ENCODE results near the gene MTERF2. TPM values are rescaled to one million over a fixed set of nuclear protein-coding genes. Genes with fewer than 3 reads are reported as not detected.

The MTERF2 gene
- total RNA-seq, 4 donors from 2014 or later, result 17.5 to 26.3 (median 19.4) TPM

DNA sequence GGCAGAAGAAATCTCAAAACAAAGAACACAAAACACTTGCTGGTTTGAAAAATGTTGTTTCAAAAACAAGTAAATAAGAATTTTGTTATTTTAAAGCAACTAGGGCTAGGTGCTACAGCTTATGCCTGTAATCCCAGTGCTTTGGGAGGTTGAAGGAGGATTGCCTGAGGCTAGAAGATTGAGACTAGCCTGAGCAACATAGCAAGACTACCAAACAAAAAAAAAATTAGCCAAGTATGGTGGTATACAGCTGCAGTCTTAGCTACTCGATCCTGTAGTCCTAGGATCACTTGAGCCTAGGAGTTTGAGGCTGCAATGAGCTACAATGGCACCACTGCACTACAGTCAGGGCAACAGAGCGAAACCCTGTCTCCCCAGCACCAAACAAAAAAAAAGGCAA is 32.6 kb upstream of the MTERF2 start:
- TF ChIP-seq POLR2A (IDR thresholded peaks at IDR 0.05) (no peak), EP300 (IDR thresholded peaks at IDR 0.05) (no peak)
- TF ChIP-seq, protein P1, sequence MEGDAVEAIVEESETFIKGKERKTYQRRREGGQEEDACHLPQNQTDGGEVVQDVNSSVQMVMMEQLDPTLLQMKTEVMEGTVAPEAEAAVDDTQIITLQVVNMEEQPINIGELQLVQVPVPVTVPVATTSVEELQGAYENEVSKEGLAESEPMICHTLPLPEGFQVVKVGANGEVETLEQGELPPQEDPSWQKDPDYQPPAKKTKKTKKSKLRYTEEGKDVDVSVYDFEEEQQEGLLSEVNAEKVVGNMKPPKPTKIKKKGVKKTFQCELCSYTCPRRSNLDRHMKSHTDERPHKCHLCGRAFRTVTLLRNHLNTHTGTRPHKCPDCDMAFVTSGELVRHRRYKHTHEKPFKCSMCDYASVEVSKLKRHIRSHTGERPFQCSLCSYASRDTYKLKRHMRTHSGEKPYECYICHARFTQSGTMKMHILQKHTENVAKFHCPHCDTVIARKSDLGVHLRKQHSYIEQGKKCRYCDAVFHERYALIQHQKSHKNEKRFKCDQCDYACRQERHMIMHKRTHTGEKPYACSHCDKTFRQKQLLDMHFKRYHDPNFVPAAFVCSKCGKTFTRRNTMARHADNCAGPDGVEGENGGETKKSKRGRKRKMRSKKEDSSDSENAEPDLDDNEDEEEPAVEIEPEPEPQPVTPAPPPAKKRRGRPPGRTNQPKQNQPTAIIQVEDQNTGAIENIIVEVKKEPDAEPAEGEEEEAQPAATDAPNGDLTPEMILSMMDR (IDR thresholded peaks at IDR 0.05), result no peak
- H3K9me3 ChIP-seq, result no peaks in the 10 kb centered on the region
- no peak overlapping the region for H3K27ac ChIP-seq
- 89 to 91% methylated on average over 2 of the region's 2 CpGs for WGBS, 2 donors
- H3K4me1 ChIP-seq, result no peaks in the 10 kb centered on the region
- H3K36me3 ChIP-seq, result peaks cover 0 to 29% (median 0%) of the 10 kb centered on the region in 3 donors
- no peak for DNase-seq (ENCODE audit: low spot score in 2 of 2)
- no peaks in the 10 kb centered on the region for H3K27me3 ChIP-seq
- no peak overlapping the region for H3K4me3 ChIP-seq

DNA sequence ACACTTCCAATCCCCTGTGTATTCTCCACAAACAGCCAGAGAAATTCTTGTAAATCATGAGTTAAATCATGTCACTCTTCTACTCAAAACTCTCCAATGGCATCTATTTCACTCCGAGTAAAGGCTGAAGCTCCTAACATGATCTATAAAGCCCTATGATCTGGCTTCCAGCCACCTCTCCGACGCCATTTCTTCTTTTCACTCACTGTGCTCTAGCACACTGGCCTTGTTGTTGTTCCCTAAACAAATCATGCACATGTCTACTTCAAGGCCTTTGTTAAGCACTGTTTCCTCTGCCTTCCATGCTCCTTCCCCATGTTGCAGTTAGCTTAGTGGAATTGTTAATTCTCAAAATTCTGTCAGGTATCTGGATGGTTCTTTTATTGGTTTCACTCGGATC is 30.1 kb upstream of the MTERF2 start:
- 64 to 69% methylated on average over 4 of the region's 4 CpGs for WGBS, 2 donors
- no peak for DNase-seq (ENCODE audit: low spot score in 2 of 2)
- Histone ChIP-seq H3K27me3 (no peaks in the 10 kb centered on the region), H3K27ac (no peak overlapping the region), H3K36me3 (peaks cover 0 to 41% (median 0%) of the 10 kb centered on the region in 3 donors), H3K9me3 (no peaks in the 10 kb centered on the region), H3K4me1 (no peaks in the 10 kb centered on the region), H3K4me3 (no peak overlapping the region)
- TF ChIP-seq POLR2A (IDR thresholded peaks at IDR 0.05), result no peak

GRCh38 chr12:107014055-107014454 is 27.1 kb upstream of the MTERF2 start:
- H3K4me1 ChIP-seq, result no peaks in the 10 kb centered on the region
- no peak overlapping the region for H3K27ac ChIP-seq
- TF ChIP-seq EP300 (IDR thresholded peaks at IDR 0.05), result no peak
- no peak for TF ChIP-seq POLR2A (IDR thresholded peaks at IDR 0.05)
- TF ChIP-seq, protein P1 (IDR thresholded peaks at IDR 0.05), result no peak
- no peaks in the 10 kb centered on the region for H3K9me3 ChIP-seq
- WGBS, 2 donors, result 67 to 75% methylated on average over 3 of the region's 3 CpGs
- H3K4me3 ChIP-seq, result no peak overlapping the region
- no peaks in the 10 kb centered on the region for H3K27me3 ChIP-seq
- DNase-seq (ENCODE audit: low spot score in 2 of 2), result no peak
- H3K36me3 ChIP-seq, result peaks cover 0 to 34% (median 0%) of the 10 kb centered on the region in 3 donors

GRCh38 chr12:107012736-107013425 is 25.9 kb upstream of the MTERF2 start:
- Histone ChIP-seq H3K4me1 (no peaks in the 10 kb centered on the region), H3K27ac (no peak overlapping the region), H3K27me3 (no peaks in the 10 kb centered on the region), H3K36me3 (peaks cover 0 to 34% (median 0%) of the 10 kb centered on the region in 3 donors), H3K4me3 (no peak overlapping the region), H3K9me3 (no peaks in the 10 kb centered on the region)
- 95 to 100% methylated on average over 1 of the region's 1 CpG for WGBS, 2 donors
- no peak for DNase-seq (ENCODE audit: low spot score in 2 of 2)
- TF ChIP-seq, protein P1 (IDR thresholded peaks at IDR 0.05), result no peak
- TF ChIP-seq POLR2A (IDR thresholded peaks at IDR 0.05), result no peak
- no peak for TF ChIP-seq EP300 (IDR thresholded peaks at IDR 0.05)

DNA sequence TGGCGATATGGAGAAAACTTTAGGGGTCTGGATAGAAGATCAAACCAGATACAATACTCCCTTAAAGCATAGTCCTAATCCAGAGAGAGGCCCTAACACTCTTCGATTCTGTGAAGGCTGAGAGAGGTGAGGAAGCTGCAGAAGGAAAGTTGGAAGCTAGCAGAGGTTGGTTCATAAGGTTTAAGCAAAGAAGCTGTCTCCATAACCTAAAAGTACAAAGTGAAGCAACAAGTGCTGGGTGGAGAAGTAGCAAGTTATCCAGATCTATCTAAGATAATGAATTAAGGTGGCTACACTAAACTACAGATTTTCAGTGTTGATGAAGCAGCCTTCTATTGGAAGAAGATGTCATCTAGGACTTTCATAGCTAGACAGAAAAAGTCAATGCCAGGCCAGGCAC is 24.6 kb upstream of the MTERF2 start:
- no peak overlapping the region for H3K27ac ChIP-seq
- TF ChIP-seq EP300 (IDR thresholded peaks at IDR 0.05) (no peak), POLR2A (IDR thresholded peaks at IDR 0.05) (no peak)
- TF ChIP-seq, protein P1 (IDR thresholded peaks at IDR 0.05), result no peak
- H3K4me3 ChIP-seq, result no peak overlapping the region
- DNase-seq (ENCODE audit: low spot score in 2 of 2), result no peak
- peaks cover 0 to 34% (median 0%) of the 10 kb centered on the region in 3 donors for H3K36me3 ChIP-seq
- WGBS, 2 donors, result 85 to 92% methylated on average over 2 of the region's 2 CpGs
- H3K4me1 ChIP-seq, result no peaks in the 10 kb centered on the region
- no peaks in the 10 kb centered on the region for H3K9me3 ChIP-seq
- no peaks in the 10 kb centered on the region for H3K27me3 ChIP-seq
